GM10847 (cell line): ENCODE measurements around the gene SPATA32.

Source experiments
- POLR2A ChIP-seq: IDR thresholded peaks from 2 replicates; pipeline ENCODE4 v1.6.1; 2011; ENCODE audit not compliant: insufficient read length; ENCODE audit errors: extremely low read depth

SPATA32 gene

GRCh38 chr17:45233423-45233924 is 28.4 kb downstream of the SPATA32 start:
- no peak for TF ChIP-seq POLR2A

- no peak for TF ChIP-seq POLR2A
Measured at GRCh38 chr17:45232514-45233422, 29.1 kb downstream of the SPATA32 start.

- TF ChIP-seq POLR2A = no peak
Measured at GRCh38 chr17:45231481-45232116, 30.3 kb downstream of the SPATA32 start.

GRCh38 chr17:45230787-45231480 is 31.0 kb downstream of the SPATA32 start:
- TF ChIP-seq POLR2A = no peak

- TF ChIP-seq POLR2A = no peak
Measured at GRCh38 chr17:45230410-45230786, 31.5 kb downstream of the SPATA32 start.

GRCh38 chr17:45229681-45230409 is 32.0 kb downstream of the SPATA32 start:
- TF ChIP-seq POLR2A = no peak

- TF ChIP-seq POLR2A = peak; percentile 5
Measured at GRCh38 chr17:45228763-45229539, 32.9 kb downstream of the SPATA32 start.

GRCh38 chr17:45227926-45228762 is 33.8 kb downstream of the SPATA32 start:
- TF ChIP-seq POLR2A = no peak

- TF ChIP-seq POLR2A = peak; percentile 35
Measured at GRCh38 chr17:45227101-45227925, 34.6 kb downstream of the SPATA32 start.

- no peak for TF ChIP-seq POLR2A
Measured at GRCh38 chr17:45226576-45226975, 35.3 kb downstream of the SPATA32 start.

- TF ChIP-seq POLR2A = peak; percentile 93
Measured at GRCh38 chr17:45225964-45226530, 35.8 kb downstream of the SPATA32 start.

GRCh38 chr17:45225051-45225700 is 36.7 kb downstream of the SPATA32 start:
- no peak for TF ChIP-seq POLR2A
